DMS53 treated with DMSO at 0.1 percent for 48 hours (cell line): ENCODE data around the gene KRT33A.
A peak's percentile ranks its signal among the peaks of the same experiment; 100 is the strongest.

Experiments
- DNase-seq: peaks from one replicate; lab custom pipeline; 2025; ENCODE audit not compliant: unreplicated experiment; lab: John Stamatoyannopoulos, UW

Gene KRT33A

DNA sequence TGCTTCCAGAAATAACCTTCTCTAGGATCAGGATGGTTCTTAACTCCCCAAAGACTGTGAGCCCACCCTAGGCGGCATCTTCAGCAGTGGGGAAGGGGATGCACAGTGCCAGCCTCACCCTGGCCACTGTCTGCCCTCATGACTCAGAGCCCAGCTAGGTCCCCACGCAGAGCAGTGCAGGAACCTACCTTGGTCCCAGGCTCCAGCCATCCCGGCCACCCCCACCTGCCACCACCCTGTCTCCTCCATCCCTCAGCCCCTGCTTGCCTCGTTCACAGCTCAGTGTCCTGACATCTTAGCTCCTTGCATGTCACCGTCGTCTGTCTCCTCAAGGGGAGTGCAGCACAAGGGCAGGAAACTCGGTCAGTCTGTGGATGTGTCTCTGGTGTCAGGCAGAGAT is 19.0 kb downstream of the KRT33A start:
- DNase-seq = no peak

DNA sequence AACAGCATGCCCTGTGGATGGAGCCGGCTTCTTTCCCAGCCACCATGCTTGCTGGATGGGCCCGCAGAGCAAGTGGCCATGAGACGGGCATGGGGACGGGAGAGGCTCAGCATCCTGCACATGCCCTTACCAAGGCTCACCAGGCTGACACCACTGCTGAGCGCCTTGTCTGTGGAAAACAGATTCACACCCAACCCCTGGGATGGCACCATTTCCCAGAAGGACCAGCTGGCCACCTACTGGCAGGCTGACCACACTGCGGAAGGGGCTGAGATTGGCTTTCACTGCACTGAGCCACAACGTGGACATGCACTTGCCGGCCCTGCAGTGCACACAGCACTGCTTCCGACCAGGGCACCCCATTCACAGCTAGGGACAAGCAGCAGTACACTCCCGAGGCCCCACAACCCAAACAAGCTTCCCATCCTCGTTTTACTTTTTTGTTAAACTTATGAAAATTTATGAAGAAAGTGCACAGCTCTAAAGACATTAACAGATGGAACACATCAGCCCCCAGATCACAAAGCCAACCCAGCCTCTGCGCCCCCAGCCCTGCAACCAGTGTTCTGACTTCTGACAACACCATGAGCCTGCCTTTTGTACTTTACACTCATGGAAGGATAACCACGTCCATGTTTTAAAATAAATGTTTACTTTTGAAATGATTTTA is 21.2 kb downstream of the KRT33A start:
- DNase-seq = peak; percentile 37

DNA sequence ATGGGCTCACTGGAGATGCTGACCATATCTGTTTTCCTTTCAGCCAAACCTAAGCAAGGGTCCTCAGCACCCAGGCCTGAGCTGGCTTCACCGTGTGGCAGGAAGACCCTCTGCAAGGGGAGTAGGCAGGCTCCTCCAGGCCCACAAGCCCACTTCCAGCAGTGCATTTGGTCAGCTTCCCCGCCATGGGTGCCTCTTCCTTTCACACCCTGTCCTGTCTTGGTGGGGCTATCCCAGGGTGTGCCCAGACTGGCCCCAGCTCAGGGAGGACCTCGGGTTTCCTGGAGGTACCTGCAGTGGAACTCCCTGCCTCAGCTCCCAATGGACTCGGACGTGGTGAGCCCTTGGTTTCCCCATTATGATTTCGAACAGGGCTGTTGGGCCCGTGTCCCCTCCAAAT is 22.4 kb downstream of the KRT33A start:
- no peak for DNase-seq

DNA sequence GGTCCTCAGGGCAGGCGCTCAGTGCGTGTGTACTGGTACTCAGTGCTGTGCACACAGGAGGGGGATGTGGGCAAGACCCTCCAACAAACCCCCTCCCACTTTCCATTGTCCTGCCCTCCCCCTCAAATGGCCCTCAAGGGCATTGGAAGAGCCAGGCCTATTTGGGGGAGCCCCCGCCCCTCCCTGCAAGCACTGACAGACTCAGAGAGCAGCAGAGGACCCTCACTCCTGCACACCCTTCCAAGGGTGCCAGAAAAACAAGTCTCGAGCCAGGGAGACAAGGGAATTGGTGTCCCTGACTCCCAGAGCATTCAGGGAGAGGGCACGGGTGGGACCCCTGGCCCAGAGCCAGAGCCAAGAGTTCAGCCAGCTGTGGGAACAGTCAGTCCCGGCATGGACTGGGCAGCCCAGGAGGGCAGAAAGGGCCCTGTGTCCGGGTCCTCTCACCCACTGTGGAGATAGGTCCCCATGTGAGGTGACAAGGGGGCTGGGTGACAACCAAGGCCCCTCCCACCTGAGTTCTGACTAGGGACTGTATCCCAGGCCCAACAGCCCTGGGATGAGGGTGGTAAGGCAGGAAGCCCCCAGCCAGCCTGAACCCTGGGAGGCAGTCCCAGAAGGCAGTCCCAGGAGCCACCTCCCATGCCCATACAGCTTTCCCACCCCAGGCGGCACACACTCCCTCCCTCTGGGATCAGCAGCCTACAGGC is 23.1 kb downstream of the KRT33A start:
- no peak for DNase-seq

DNA sequence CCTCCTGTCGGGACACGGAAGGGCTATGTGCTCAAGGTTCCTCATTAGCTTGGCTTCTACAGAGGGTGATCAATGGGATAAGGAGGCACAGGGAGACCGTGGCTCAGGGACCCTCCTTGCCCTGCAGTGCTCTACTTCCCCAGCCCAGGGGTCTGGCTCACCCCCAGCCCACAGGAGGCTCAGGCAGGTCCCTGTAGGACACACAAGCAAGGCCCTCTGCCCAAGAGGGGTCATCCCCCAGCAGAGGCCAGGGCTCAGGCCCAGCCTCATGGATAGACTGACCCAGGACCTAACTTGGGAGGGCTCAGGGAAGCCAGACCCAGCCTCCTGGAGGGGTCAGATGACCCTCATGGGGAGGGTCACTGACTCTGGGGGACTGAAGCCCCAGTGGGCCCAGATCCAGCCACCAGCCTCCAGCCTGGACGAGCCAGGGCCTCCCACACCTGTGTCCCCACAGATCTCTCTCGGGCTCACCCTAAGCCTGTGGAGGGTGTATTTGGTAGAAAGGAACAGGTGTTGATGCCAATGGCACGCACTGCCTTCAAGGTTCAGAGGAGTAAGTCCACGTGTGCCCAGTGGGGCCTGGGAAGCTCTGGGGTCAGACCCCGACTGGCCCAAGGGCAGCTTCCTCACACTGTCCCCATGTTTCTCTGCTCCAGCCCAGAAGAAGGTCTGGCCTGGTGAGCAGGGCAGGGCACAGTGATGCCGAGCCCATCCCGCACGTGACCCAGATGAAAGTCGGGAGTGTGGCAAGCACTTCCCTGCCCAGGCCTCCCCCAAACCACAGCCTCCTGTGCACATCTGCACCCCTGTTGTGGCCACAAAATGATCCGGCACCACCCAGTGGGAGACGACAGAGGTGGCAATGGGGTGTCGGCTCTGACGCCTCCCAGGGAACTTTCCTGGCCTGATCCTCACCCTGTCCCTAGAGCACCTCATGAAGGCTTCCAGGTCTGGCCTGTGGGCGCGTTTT is 24.2 kb downstream of the KRT33A start:
- no peak for DNase-seq

DNA sequence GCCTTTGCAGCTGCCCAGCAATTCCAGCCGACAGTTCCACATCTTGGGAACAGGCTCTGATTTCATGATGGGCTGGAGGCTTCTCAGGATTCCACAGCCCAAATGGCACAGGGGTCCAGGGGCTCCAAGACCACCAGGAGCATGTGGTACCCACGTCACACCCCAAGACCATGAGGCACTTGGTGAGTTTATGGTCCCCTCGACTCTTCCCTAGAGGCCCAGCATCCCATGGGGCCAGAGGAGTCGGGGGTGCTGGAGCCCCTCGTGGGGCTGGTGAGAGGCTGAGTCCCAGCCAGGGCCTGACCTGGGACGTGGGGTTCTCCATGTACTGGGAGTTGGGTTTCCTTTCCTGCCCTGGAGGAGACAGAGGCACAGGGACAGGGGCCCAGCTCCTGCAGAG is 25.0 kb downstream of the KRT33A start:
- no peak for DNase-seq

DNA sequence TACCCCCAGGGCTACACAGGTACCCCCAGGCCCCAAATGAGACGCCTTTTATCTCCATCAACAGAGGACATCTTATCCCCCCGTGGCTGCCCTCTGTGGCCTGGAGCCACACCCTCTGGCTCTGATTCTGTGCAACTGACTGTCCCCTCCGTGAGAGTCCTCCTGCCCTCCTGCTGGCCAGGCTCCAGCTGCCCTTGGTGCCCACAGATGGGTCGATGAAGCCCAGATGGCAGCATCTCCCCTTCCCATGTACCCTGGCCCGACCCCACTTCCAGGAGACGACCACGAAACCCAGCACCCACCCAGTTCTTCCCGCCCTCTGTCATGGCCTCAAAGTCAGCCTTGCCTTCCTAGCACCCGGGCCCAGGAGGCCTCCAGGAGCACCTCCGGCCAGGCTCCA is 25.5 kb downstream of the KRT33A start:
- no peak for DNase-seq

DNA sequence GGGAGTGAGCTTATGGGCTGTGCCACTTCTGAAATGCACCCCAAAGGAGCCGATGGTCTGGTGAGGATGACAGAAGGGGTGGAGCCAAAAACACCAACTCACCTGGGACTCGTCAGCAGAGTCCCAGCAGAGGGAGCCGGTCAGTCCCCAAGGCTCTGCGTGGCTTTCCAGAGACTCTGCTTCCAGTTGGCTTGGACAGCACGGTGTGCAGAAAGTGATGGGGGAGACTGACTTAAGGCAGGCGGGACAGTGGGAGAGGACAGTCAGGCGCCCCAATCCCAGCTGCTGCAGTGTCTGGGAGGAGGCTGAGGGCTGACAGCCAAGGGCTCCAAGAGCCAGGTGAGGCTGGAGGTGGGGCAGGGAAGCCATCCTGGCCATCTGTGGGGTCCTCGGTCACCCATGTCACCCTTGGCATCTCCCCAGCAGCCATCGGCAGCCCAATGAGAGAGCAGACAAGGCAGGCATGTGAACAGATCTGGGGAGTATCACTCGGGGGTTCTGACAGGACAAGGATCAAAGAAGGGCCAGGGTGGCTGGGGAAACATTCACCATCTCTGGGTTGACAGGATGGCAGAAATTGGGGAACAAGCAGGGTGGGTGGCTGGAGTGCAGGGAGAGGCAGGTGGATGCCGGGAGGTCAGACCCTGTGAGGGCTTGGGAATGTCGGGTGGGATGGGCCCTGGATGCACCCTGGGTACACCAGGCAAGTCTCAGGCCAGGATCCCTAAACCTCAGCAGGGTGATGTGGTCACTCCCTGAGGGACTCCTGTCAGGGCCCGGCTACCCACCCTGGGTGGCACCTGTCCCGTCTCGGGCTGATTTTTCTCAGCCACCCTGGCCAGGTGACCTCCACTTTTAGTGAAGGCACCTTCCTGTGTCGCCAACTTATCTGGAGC is 26.2 kb downstream of the KRT33A start:
- DNase-seq = peak; percentile 9

DNA sequence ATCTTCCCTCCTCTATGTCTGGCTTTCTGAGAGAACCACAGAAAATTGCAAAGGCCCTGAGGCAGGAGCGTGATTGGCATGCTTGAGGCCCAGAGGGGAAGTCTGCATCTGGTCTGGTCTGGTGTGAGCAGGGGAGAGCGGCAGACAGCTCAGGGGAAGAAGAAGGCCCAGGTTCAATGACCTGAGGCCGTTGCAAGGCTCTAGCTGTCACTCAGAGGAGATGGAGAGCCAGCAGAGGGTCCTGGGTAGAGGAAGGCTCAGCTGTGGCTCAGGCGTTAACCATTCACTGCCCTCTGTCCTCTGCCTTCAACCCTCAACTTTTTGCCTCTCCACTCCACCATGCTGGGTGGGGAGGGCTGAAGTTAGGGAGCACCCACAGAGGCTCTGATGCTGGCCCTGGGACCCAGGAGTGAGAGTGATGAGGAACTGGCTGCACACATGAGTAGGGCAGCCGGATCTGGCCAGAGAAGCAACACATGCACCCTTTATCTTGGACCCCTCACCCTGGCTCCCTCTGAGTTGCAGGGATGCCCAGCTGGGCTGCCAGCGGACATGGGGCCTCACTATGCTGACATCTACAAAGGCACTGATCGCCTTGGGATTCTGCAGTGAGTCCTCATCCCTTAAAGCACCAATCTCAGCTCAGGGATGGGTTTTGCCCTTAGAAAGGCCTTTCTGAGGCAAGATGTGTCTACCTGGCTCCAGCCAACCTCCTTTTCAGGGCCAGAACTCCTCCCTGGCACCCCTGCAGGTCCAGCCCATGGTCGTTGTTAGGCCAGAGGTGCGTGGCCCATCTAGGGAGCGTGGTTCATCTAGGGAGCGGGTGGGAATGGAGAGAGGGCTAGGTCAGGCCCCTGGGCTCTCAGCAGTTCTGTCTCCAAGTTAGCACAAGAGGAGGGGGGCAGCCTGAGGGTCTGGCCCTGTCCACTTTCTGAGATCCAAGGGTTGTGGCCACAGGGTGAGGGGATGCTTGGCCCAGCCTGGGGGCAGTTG is 27.4 kb downstream of the KRT33A start:
- no peak for DNase-seq

DNA sequence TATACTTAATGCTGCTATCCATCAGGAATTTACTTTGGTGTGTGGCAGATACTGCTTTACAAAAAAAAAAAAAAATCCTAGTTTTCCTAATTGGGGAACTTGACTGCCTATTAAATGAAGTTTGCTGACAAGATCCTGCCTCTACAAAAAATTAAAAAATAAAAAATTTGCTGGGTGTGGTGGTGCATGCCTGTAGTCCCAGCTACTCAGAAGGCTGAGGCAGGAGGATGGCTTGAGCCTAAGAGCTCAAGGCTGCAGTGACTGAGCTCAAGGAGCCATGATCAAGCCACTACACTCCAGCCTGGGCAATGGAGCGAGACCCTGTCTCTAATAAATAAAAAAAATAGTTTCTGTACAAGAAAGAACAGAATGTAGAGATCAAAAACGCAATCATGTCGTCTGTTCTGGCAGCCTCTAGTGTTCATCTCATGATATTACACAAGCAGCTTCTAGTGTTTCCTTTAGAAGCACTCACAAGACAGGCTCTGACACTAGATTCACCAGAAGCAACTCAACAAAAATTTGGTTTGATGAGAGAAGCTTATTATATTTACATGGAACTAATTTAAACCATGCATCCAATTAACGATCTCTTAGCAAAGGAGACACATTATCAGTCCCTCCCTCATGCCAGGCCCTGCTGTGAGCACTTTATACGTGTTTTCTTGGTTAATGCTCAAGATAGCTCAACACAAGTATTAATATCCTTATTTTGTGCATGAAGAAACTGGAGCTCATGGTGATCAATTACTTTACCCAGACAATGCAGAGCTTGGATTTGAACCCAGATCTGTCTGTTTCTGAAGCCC is 28.3 kb downstream of the KRT33A start:
- DNase-seq = peak; percentile 41

DNA sequence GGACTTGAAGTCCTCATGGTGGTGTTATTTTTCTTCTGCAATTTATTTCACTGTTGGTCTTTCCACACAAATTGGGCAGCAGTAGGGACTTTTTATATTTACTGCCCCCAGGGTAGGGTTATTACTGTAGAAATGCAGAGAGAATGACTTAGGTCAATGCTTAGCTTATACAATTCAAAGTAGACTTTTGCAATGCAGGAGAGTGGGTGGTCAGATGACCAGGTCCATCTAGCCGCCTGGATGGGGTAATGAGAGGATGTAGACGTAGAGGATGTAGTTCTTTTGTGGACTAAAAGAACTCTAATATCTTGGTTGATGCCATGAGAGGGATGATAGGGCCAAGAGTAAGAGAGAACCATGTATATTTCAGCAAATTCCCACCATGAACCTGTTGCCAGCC is 32.4 kb downstream of the KRT33A start:
- no peak for DNase-seq

DNA sequence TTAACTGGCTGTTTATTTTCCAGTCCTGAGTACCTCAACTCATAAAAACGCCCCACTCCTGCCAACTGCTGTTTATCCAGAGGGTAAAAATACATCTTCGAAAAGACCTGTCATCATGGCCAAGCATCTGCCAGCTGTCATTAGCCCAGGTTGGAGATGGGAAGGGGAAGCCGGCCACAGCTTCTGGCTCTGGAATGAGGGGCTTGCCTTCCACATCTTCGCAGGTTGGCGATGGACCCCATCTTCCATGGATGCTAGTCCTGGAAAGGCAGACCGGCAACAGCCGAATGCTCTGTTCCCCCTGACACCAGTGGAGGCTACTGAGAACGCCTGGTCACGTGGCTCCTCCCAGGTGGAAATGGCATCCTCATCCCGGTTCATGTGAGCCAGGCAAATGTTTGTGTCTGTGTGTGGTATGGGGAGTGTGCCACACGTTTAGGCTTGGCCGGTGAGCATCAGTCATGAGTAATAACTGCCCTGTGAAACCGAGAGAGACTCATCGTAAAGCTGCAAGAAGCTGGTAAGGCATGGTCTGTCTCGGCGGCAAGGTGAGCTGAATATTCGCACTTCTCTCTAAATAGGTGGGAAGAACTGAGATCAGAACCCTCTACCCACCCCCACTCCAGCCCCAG is 34.7 kb downstream of the KRT33A start:
- DNase-seq = no peak

DNA sequence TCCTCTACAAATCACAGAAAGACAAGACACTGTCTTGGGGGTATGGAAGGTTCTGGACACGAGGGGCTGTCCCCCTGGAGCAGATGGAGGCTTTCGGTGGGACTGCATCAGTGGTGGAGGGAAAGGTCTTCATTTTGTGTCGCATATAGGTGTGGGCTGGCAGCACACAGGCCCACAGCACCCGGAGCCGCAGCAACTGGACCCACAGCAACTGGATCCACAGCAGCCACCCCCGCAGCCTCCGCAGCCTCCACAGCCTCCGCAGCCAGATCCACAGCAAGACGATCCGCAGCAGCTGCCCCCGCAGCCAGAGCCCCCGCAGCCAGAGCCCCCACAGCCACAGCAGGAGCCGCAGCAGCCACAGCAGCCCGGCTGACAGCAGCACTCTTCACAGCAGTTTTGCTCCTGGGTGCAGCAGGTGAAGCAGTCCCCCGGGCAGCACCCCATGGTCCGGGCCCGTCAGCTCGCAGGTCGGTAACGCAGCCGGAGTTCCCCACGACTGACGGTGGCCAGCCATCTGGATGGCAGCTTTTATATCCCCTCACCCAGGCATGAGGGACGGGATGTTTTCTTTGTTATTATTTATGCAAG is 35.3 kb downstream of the KRT33A start, which contains the start of gene KRTAP17-1:
Gene KRTAP17-1 (minus strand): TSS at position 507 of the 591 bp plus-strand sequence. CDS start 60 bp downstream, at position 447.
- DNase-seq = no peak

DNA sequence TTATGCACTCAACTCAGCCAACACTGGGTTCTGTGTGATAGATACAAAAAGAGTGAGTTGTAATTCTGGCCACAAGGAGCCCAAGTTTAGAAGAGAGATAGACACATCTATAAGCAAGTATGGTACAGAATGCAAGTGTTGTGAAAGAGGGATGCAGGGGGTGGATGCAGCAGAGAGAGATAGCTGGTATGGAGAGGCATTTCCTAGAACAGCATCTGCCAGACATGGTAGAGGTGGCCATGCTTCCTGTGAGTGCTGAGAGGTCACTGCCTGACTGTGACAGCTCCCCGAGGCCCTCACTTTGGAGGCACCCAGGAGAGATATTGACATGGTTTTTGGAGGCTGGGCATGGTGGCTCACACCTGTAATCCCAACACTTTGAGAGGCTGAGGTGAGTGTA is 39.5 kb downstream of the KRT33A start:
- DNase-seq = no peak

DNA sequence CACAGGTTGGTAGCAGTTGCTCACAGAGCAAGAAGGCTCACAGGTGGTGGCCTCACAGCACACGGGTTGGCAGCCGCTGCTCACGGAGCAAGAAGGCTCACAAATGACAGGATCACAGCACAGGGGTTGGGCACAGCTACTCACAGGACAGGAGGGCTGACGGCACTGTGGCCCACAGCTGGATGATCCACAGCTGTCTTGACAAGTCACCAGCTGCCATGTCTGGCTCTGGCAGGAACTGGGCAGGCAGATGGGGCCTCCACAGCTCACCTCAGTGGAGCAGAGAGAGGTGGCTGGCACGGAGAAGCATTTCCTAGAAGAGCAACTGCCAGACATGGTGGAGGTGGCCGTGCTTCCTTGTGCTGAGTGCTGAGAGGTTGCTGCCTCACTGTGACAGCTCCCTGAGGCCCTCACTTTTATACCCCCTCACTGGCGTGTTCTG is 41.7 kb downstream of the KRT33A start, which contains the start of gene KRTAP16-1:
Gene KRTAP16-1 (minus strand): TSS at position 392 of the 442 bp plus-strand sequence. CDS start 56 bp downstream, at position 336.
- DNase-seq = no peak

DNA sequence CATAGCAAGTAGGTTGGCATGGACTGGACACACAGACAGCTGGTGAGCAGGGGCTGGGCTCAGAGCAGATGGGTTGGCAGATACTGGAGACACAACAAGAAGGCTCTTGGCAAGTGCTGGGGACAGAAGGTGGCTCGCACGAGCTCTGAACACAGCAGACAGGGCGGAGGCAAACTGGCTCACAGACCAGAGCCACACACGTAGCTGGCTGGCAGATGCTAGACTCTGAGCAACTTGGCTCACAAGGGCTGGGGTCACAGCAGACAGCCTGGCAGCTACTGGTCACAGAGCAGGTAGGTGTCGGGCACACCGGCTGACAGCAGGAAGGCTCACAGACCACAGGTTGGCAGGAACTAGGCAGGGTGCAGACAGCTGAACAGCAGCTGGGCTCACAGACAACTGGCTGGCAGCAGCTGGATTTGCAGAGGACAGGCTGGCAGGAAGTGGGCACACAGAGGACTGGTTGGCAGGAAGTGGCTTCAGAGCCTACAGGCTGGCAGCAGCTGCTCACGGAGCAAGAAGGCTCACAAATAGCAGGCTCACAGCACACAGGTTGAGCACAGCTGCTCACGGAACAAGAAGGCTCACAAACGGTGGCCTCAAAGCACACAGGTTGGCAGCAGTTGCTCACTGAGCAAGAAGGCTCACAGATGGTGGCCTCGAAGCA is 42.2 kb downstream of the KRT33A start:
- DNase-seq = peak; percentile 58

DNA sequence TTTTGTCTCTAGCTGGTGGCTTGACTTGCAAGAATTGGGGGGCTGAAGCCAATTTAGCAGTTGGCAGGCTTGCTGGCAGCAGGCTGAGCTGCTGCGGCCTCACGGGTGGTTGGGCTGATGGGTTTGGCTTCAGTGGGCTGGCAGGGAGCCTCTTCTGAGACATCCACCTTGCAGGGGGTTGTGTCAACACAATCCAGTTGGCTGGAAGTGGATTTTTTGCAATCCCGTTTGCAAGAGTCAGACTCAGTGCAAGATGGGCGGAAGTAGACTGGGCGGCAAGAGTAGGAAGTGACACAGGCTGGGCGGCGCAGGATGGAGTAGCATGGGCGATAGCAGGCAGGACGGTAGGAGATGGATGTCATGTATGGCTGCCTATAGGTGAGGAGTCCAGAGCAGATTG is 43.0 kb downstream of the KRT33A start:
- no peak for DNase-seq
